GM23338 (cell line): Measurements from ENCODE around the gene CWC22.

Experiments
- CREB1 ChIP-seq: fragments of 250-450 bp; sonication (Bioruptor Pico); IDR thresholded peaks from 2 replicates; pipeline ENCODE4 v1.5.0; 2020; ENCODE audit warnings: low read depth, mild to moderate bottlenecking, moderate library complexity
- CTCF ChIP-seq, 2 experiments: fragments of 200-600 bp in 1 of 2; sonication (generic) in 1 of 2; conservative IDR thresholded peaks; 2 replicates each; pipeline versions ENCODE4 v1.5.1 to v1.6.1; 2016 to 2017; ENCODE audit warnings: antibody characterized with exemption in 2 of 2, low read depth in 2 of 2, mild to moderate bottlenecking in 2 of 2, moderate library complexity in 1 of 2
- EZH2 ChIP-seq: fragments of 200-600 bp; sonication (generic); IDR thresholded peaks from one replicate; pipeline ENCODE4 v1.8.0; 2017; ENCODE audit warnings: antibody characterized with exemption, mild to moderate bottlenecking, low read depth; ENCODE audit not compliant: unreplicated experiment
- POLR2AphosphoS5 ChIP-seq: IDR thresholded peaks from 2 replicates; pipeline ENCODE4 v1.6.1; 2016; ENCODE audit warnings: antibody characterized with exemption, low read depth
- REST ChIP-seq: IDR thresholded peaks from one replicate; pipeline ENCODE4 v1.6.1; 2018; ENCODE audit warnings: antibody characterized with exemption; ENCODE audit not compliant: unreplicated experiment

DNA sequence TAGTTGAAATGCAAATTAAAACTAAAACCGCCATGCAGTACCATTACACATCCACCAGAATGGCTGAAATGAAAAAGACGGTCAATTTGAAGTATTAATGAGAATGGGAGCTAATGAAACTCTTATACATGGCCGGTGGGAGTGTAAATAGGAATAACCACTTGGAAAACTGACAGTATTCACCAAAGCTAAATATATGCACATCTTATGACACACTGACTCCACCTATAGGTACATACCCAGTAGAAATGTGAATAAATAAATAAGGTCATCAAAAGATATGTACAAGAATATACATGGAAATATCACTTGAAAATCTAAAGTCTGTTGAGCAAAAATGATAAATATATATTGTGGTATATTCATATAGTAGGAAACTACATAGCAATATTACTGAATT lies 57.7 kb downstream of the CWC22 start:
- TF ChIP-seq CTCF (conservative IDR thresholded peaks at IDR 0.05; ENCODE audit: low read depth in 2 of 2): no peak
- TF ChIP-seq CREB1 (CRISPR knock-in tag): no peak
- no peak for TF ChIP-seq REST
- TF ChIP-seq POLR2AphosphoS5: no peak
- TF ChIP-seq EZH2: no peak
